Measurements from ENCODE around the gene TTC21B.

Gene TTC21B

DNA sequence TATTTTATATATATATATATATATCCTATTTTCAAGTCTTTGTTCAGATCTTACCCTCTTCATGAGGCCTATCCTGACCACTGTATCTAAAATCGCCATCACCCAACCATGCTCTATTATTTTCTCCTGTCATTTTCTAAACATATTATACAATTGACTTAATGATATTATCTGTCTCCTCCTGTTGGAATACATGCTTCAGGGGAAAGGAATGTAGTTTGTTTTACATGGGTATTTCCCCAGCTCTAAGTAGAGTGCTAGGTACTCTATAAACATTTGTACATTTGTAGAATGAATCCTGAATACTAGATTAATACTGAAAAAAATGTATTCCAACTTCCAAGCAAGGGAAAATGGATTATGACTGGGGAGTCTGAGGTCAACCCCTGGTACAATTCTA lies 26.2 kb downstream of the TTC21B start:
- no CpG with 5 or more reads among the region's 1 CpG for WGBS (ENCODE audit: insufficient coverage)
- no peak overlapping the region for H3K4me3 ChIP-seq (ENCODE audit: control insufficient read depth in 1 of 7, extremely low read depth in 1 of 7, insufficient read depth in 4 of 7, low read depth in 2 of 7, low read length in 6 of 7)
- DNase-seq = no peak
- no peaks in the 10 kb centered on the region for H3K9me3 ChIP-seq (ENCODE audit: control extremely low read depth in 1 of 5, control insufficient read depth in 4 of 5, insufficient read depth in 2 of 5, low read depth in 1 of 5, low read length in 4 of 5)
- H3K4me1 ChIP-seq (ENCODE audit: control extremely low read depth in 1 of 4, control insufficient read depth in 4 of 4, insufficient read depth in 4 of 4, low read length in 3 of 4) = peaks cover 0 to 15% (median 5%) of the 10 kb centered on the region in 4 experiments
- CTCF ChIA-PET = no interaction called here
- H3K36me3 ChIP-seq (ENCODE audit: control insufficient read depth in 4 of 4, insufficient read depth in 4 of 4, low read length in 3 of 4) = peaks cover 10 to 63% (median 34%) of the 10 kb centered on the region in 4 experiments
- H3K27ac ChIP-seq (ENCODE audit: insufficient read depth in 1 of 2, low read depth in 1 of 2, low read length in 2 of 2, poor library complexity in 1 of 2, severe bottlenecking in 2 of 2) = no peak overlapping the region
- POLR2A ChIA-PET = no interaction called here
- H3K27me3 ChIP-seq (replicated peaks in 2 of 5; ENCODE audit: control insufficient read depth in 4 of 5, insufficient read depth in 5 of 5, low read length in 4 of 5) = no peaks in the 10 kb centered on the region

DNA sequence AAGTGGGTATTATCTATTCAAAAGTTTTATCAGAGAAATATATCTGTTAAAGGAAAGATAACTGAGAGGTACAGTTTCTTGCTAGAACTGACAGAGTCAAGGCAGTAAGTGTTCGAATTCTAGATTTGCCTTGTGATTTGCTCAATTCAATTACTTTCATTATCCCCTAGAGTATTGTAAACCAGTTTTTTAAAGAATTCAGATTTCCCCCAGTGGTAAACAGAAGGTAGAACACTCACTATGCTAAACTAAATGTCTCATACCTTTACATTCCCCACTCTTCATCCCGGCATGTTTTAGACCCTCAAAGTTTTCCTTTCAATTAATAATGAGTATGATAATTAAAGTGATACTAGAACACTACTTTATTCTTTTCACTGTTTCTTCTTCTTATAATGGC lies 28.6 kb downstream of the TTC21B start:
- CTCF ChIA-PET = no interaction called here
- no peak overlapping the region for H3K27ac ChIP-seq (ENCODE audit: insufficient read depth in 1 of 2, low read depth in 1 of 2, low read length in 2 of 2, poor library complexity in 1 of 2, severe bottlenecking in 2 of 2)
- H3K4me3 ChIP-seq (ENCODE audit: control insufficient read depth in 1 of 7, extremely low read depth in 1 of 7, insufficient read depth in 4 of 7, low read depth in 2 of 7, low read length in 6 of 7) = no peak overlapping the region
- no peaks in the 10 kb centered on the region for H3K27me3 ChIP-seq (replicated peaks in 2 of 5; ENCODE audit: control insufficient read depth in 4 of 5, insufficient read depth in 5 of 5, low read length in 4 of 5)
- no peaks in the 10 kb centered on the region for H3K9me3 ChIP-seq (ENCODE audit: control extremely low read depth in 1 of 5, control insufficient read depth in 4 of 5, insufficient read depth in 2 of 5, low read depth in 1 of 5, low read length in 4 of 5)
- DNase-seq = peak in 1 of 3 donors; percentile 15
- no CpG with 5 or more reads among the region's 2 CpGs for whole genome bisulfite sequencing (ENCODE audit: insufficient coverage)
- POLR2A ChIA-PET = no interaction called here
- H3K4me1 ChIP-seq (ENCODE audit: control extremely low read depth in 1 of 4, control insufficient read depth in 4 of 4, insufficient read depth in 4 of 4, low read length in 3 of 4) = no peaks in the 10 kb centered on the region
- peaks cover 10 to 59% (median 32%) of the 10 kb centered on the region in 4 experiments for H3K36me3 ChIP-seq (ENCODE audit: control insufficient read depth in 4 of 4, insufficient read depth in 4 of 4, low read length in 3 of 4)

DNA sequence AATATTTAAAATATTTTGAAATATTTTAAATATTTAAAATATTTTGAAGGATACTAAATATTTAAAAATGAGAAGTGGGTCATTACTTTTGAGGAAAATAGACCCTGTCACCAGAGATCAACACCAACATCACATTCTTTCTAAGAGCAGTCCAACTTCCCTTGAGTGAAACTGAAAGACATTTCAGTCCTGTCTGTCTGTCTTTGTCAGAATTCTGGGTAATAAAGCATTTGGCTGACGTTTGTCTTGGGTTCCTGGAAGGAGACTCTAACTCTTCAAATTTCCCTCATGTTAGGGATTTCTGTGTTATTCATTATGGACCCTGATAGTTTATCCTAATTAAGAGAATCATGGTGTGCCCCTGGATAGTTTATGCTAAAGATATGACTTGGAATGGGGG lies 32.8 kb downstream of the TTC21B start:
- WGBS (ENCODE audit: insufficient coverage) = no CpG with 5 or more reads among the region's 1 CpG
- Histone ChIP-seq H3K4me1 (ENCODE audit: control extremely low read depth in 1 of 4, control insufficient read depth in 4 of 4, insufficient read depth in 4 of 4, low read length in 3 of 4) (no peaks in the 10 kb centered on the region), H3K36me3 (ENCODE audit: control insufficient read depth in 4 of 4, insufficient read depth in 4 of 4, low read length in 3 of 4) (peaks cover 2 to 51% (median 27%) of the 10 kb centered on the region in 4 experiments), H3K27me3 (replicated peaks in 2 of 5; ENCODE audit: control insufficient read depth in 4 of 5, insufficient read depth in 5 of 5, low read length in 4 of 5) (no peaks in the 10 kb centered on the region), H3K9me3 (ENCODE audit: control extremely low read depth in 1 of 5, control insufficient read depth in 4 of 5, insufficient read depth in 2 of 5, low read depth in 1 of 5, low read length in 4 of 5) (no peaks in the 10 kb centered on the region), H3K27ac (ENCODE audit: insufficient read depth in 1 of 2, low read depth in 1 of 2, low read length in 2 of 2, poor library complexity in 1 of 2, severe bottlenecking in 2 of 2) (no peak overlapping the region), H3K4me3 (ENCODE audit: control insufficient read depth in 1 of 7, extremely low read depth in 1 of 7, insufficient read depth in 4 of 7, low read depth in 2 of 7, low read length in 6 of 7) (no peak overlapping the region)
- DNase-seq = no peak
- CTCF ChIA-PET = interaction anchor here (1.0 kb wide), 1 partner anchor 9 kb away, joined by 3 read pairs; no protein-coding TSS in a partner anchor
- POLR2A ChIA-PET = no interaction called here

DNA sequence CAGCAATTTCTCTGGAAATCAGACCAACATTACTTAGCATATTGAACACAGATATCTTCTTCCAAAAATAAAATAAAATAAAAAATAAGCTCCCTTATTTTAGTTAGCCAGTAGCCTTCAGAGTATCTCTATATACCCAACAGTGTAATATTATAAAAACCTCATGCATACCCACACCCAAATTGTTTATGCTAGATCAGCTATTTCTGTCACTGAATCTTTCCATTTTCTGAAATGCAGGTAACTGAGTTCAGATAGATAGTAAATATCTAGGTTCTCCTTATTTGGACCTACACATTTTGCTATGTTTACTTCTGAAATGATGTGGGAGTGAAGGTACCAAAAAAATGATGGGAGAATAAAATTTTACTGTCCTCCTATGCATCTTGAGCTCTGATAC lies 39.9 kb downstream of the TTC21B start:
- Histone ChIP-seq H3K4me1 (ENCODE audit: control extremely low read depth in 1 of 4, control insufficient read depth in 4 of 4, insufficient read depth in 4 of 4, low read length in 3 of 4) (no peaks in the 10 kb centered on the region), H3K27ac (ENCODE audit: insufficient read depth in 1 of 2, low read depth in 1 of 2, low read length in 2 of 2, poor library complexity in 1 of 2, severe bottlenecking in 2 of 2) (no peak overlapping the region), H3K9me3 (ENCODE audit: control extremely low read depth in 1 of 5, control insufficient read depth in 4 of 5, insufficient read depth in 2 of 5, low read depth in 1 of 5, low read length in 4 of 5) (no peaks in the 10 kb centered on the region), H3K4me3 (ENCODE audit: control insufficient read depth in 1 of 7, extremely low read depth in 1 of 7, insufficient read depth in 4 of 7, low read depth in 2 of 7, low read length in 6 of 7) (no peak overlapping the region), H3K27me3 (replicated peaks in 2 of 5; ENCODE audit: control insufficient read depth in 4 of 5, insufficient read depth in 5 of 5, low read length in 4 of 5) (no peaks in the 10 kb centered on the region), H3K36me3 (ENCODE audit: control insufficient read depth in 4 of 4, insufficient read depth in 4 of 4, low read length in 3 of 4) (peaks cover 14 to 51% (median 32%) of the 10 kb centered on the region in 4 experiments)
- ChIA-PET POLR2A (interaction anchor here (0.6 kb wide), 1 partner anchor 681 kb away, joined by 3 read pairs; no protein-coding TSS in a partner anchor), CTCF (interaction anchor here (0.8 to 1.3 kb wide), 3 partner anchors 9 to 21 kb away, joined by 3 to 5 read pairs (median 5); no protein-coding TSS in a partner anchor)
- no peak for DNase-seq

GRCh38 chr2:165911981-165912380 lies 41.6 kb downstream of the TTC21B start:
- 88% methylated on average over 1 of the region's 2 CpGs for WGBS (ENCODE audit: insufficient coverage)

DNA sequence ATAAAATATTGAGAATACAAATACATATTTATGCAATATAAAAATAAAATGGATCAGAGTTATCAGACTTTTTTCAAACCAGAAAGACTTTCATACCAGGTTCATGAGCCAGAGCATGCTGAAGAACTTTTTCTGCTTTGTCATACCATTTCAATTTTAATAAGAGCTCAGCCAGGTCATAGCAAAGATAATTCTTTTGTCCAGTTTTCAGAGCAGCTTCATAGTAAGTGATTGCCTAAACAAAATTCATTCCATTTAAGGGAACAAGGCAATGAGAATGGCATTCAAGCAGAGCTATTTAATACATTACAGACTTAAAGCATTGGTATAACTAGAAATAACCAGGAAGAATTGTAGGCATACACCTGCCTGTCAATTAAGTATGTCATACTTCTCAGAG lies 42.3 kb downstream of the TTC21B start:
- H3K36me3 ChIP-seq (ENCODE audit: control insufficient read depth in 4 of 4, insufficient read depth in 4 of 4, low read length in 3 of 4) = peaks cover 19 to 41% (median 32%) of the 10 kb centered on the region in 4 experiments
- H3K9me3 ChIP-seq (ENCODE audit: control extremely low read depth in 1 of 5, control insufficient read depth in 4 of 5, insufficient read depth in 2 of 5, low read depth in 1 of 5, low read length in 4 of 5) = no peaks in the 10 kb centered on the region
- CTCF ChIA-PET = interaction anchor here (1.5 to 1.7 kb wide), 2 partner anchors 10 to 27 kb away, joined by 3 read pairs; no protein-coding TSS in a partner anchor
- H3K4me1 ChIP-seq (ENCODE audit: control extremely low read depth in 1 of 4, control insufficient read depth in 4 of 4, insufficient read depth in 4 of 4, low read length in 3 of 4) = no peaks in the 10 kb centered on the region
- H3K27ac ChIP-seq (ENCODE audit: insufficient read depth in 1 of 2, low read depth in 1 of 2, low read length in 2 of 2, poor library complexity in 1 of 2, severe bottlenecking in 2 of 2) = no peak overlapping the region
- no peaks in the 10 kb centered on the region for H3K27me3 ChIP-seq (replicated peaks in 2 of 5; ENCODE audit: control insufficient read depth in 4 of 5, insufficient read depth in 5 of 5, low read length in 4 of 5)
- no peak overlapping the region for H3K4me3 ChIP-seq (ENCODE audit: control insufficient read depth in 1 of 7, extremely low read depth in 1 of 7, insufficient read depth in 4 of 7, low read depth in 2 of 7, low read length in 6 of 7)
- no peak for DNase-seq
- POLR2A ChIA-PET = no interaction called here

More at GRCh38 chr2:165911981-165912380, 41.6 kb downstream of the TTC21B start:
- Histone ChIP-seq H3K9me3 (ENCODE audit: control extremely low read depth in 1 of 5, control insufficient read depth in 4 of 5, insufficient read depth in 2 of 5, low read depth in 1 of 5, low read length in 4 of 5) (no peaks in the 10 kb centered on the region), H3K4me1 (ENCODE audit: control extremely low read depth in 1 of 4, control insufficient read depth in 4 of 4, insufficient read depth in 4 of 4, low read length in 3 of 4) (no peaks in the 10 kb centered on the region), H3K27ac (ENCODE audit: insufficient read depth in 1 of 2, low read depth in 1 of 2, low read length in 2 of 2, poor library complexity in 1 of 2, severe bottlenecking in 2 of 2) (no peak overlapping the region), H3K4me3 (ENCODE audit: control insufficient read depth in 1 of 7, extremely low read depth in 1 of 7, insufficient read depth in 4 of 7, low read depth in 2 of 7, low read length in 6 of 7) (no peak overlapping the region), H3K36me3 (ENCODE audit: control insufficient read depth in 4 of 4, insufficient read depth in 4 of 4, low read length in 3 of 4) (peaks cover 17 to 40% (median 31%) of the 10 kb centered on the region in 4 experiments), H3K27me3 (replicated peaks in 2 of 5; ENCODE audit: control insufficient read depth in 4 of 5, insufficient read depth in 5 of 5, low read length in 4 of 5) (no peaks in the 10 kb centered on the region)
- POLR2A ChIA-PET = no interaction called here
- CTCF ChIA-PET = interaction anchor here (1.5 to 1.7 kb wide), 2 partner anchors 9 to 27 kb away, joined by 3 read pairs; no protein-coding TSS in a partner anchor
- no peak for DNase-seq

GRCh38 chr2:165909466-165909865 lies 44.1 kb downstream of the TTC21B start:
- WGBS (ENCODE audit: insufficient coverage) = no CpG with 5 or more reads among the region's 1 CpG
- H3K4me3 ChIP-seq (ENCODE audit: control insufficient read depth in 1 of 7, extremely low read depth in 1 of 7, insufficient read depth in 4 of 7, low read depth in 2 of 7, low read length in 6 of 7) = no peak overlapping the region
- ChIA-PET POLR2A (no interaction called here), CTCF (interaction anchor here (1.6 kb wide), 1 partner anchor 9 kb away, joined by 3 read pairs; no protein-coding TSS in a partner anchor)
- no peaks in the 10 kb centered on the region for H3K4me1 ChIP-seq (ENCODE audit: control extremely low read depth in 1 of 4, control insufficient read depth in 4 of 4, insufficient read depth in 4 of 4, low read length in 3 of 4)
- no peak overlapping the region for H3K27ac ChIP-seq (ENCODE audit: insufficient read depth in 1 of 2, low read depth in 1 of 2, low read length in 2 of 2, poor library complexity in 1 of 2, severe bottlenecking in 2 of 2)
- H3K9me3 ChIP-seq (ENCODE audit: control extremely low read depth in 1 of 5, control insufficient read depth in 4 of 5, insufficient read depth in 2 of 5, low read depth in 1 of 5, low read length in 4 of 5) = no peaks in the 10 kb centered on the region
- no peak for DNase-seq
- H3K36me3 ChIP-seq (ENCODE audit: control insufficient read depth in 4 of 4, insufficient read depth in 4 of 4, low read length in 3 of 4) = peaks cover 19 to 35% (median 26%) of the 10 kb centered on the region in 4 experiments
- no peaks in the 10 kb centered on the region for H3K27me3 ChIP-seq (replicated peaks in 2 of 5; ENCODE audit: control insufficient read depth in 4 of 5, insufficient read depth in 5 of 5, low read length in 4 of 5)
